HG02970 (cell line): ENCODE results near the gene EEF2K.
"Not testable (repeated sequence)": the region's sequence is repeated elsewhere in the genome, so short reads cannot be mapped to it uniquely, and the experiment has no call there.

Source experiments
- ATAC-seq: cut with Tn5 transposase; IDR thresholded peaks from one replicate; pipeline ENCODE4 v1.9.1; 2021; ENCODE audit warnings: mild to moderate bottlenecking, moderate library complexity, moderate number of reproducible peaks; ENCODE audit not compliant: unreplicated experiment, low FRiP score

Gene EEF2K

GRCh38 chr16:22207715-22208360 lies 1.8 kb downstream of the EEF2K start:
- ATAC-seq, result no peak

- ATAC-seq, result no peak
Measured at GRCh38 chr16:22210285-22210684, 4.2 kb downstream of the EEF2K start.

GRCh38 chr16:22210854-22211253 lies 4.8 kb downstream of the EEF2K start:
- ATAC-seq, result no peak

- no peak for ATAC-seq
Measured at GRCh38 chr16:22213236-22213635, 7.2 kb downstream of the EEF2K start.

- ATAC-seq, result no peak
Measured at GRCh38 chr16:22213801-22214200, 7.7 kb downstream of the EEF2K start.

GRCh38 chr16:22214402-22214801 lies 8.3 kb downstream of the EEF2K start:
- ATAC-seq, result no peak

- no peak for ATAC-seq
Measured at GRCh38 chr16:22214889-22215288, 8.8 kb downstream of the EEF2K start.

GRCh38 chr16:22216191-22216831 lies 10.2 kb downstream of the EEF2K start:
- no peak for ATAC-seq

- not testable (repeated sequence) for ATAC-seq
Measured at GRCh38 chr16:22216832-22217225, 10.8 kb downstream of the EEF2K start.

GRCh38 chr16:22217890-22218730 lies 12.0 kb downstream of the EEF2K start:
- ATAC-seq, result peak; percentile 72

GRCh38 chr16:22219389-22220068 lies 13.5 kb downstream of the EEF2K start:
- ATAC-seq, result no peak

GRCh38 chr16:22220069-22220440 lies 14.0 kb downstream of the EEF2K start:
- no peak for ATAC-seq

- ATAC-seq, result no peak
Measured at GRCh38 chr16:22220714-22221113, 14.6 kb downstream of the EEF2K start.

GRCh38 chr16:22222006-22222405 lies 15.9 kb downstream of the EEF2K start:
- ATAC-seq, result no peak

- ATAC-seq, result no peak
Measured at GRCh38 chr16:22222998-22223397, 16.9 kb downstream of the EEF2K start.

- no peak for ATAC-seq
Measured at GRCh38 chr16:22225060-22225459, 19.0 kb downstream of the EEF2K start.

- no peak for ATAC-seq
Measured at GRCh38 chr16:22229889-22230288, 23.8 kb downstream of the EEF2K start.

GRCh38 chr16:22232277-22233036 lies 26.4 kb downstream of the EEF2K start:
- no peak for ATAC-seq

GRCh38 chr16:22233037-22233372 lies 26.9 kb downstream of the EEF2K start:
- ATAC-seq, result no peak
